H1 (cell line): Measurements from ENCODE around the gene IL5. TPM values are rescaled to one million over a fixed set of nuclear protein-coding genes. Genes with fewer than 3 reads are reported as not detected.

Experiments
- BACH1 ChIP-seq: IDR thresholded peaks from 2 replicates; pipeline ENCODE4 v1.6.1; 2012; ENCODE audit warnings: low read length, improper control_type of control experiment
- CTCF ChIP-seq, 3 experiments: IDR thresholded peaks; 1 replicate in 2 of 3; 2 replicates in 1 of 3; pipeline versions ENCODE4 v1.5.1 to v1.6.1; 2011; ENCODE audit warnings: low read length in 3 of 3, mild to moderate bottlenecking in 3 of 3, inconsistent platforms in 2 of 3, low read depth in 1 of 3, moderate library complexity in 1 of 3; ENCODE audit not compliant: insufficient read depth in 1 of 3; ENCODE audit errors: control extremely low read depth in 1 of 3
- E2F6 ChIP-seq: IDR thresholded peaks from 2 replicates; pipeline ENCODE4 v1.6.1; 2012; ENCODE audit warnings: inconsistent platforms
- TEAD4 ChIP-seq: IDR thresholded peaks from 2 replicates; pipeline ENCODE4 v1.6.1; 2012; ENCODE audit warnings: low read depth, low read length, inconsistent platforms, mixed read lengths
- polyA plus RNA-seq, 7 experiments: library from polyadenylated mRNA; depleted of rRNA in 3 of 7; stranded (reverse) in 5 of 7; unstranded in 2 of 7; fragments of >200 nt in 5 of 7; fragments of 200-250 nt in 2 of 7; gene quantifications; 1 replicate in 5 of 7; 2 replicates in 1 of 7; 4 replicates in 1 of 7; pipeline versions ENCODE4 v1.2.1 to v1.2.3, GENCODE V29; 2011 to 2013; ENCODE audit warnings: missing spikeins in 2 of 7, mixed read lengths in 2 of 7
- total RNA-seq: library from RNA; stranded (reverse); fragmentation: NEBNext Ultra II Directional; extraction: Animal tissue kit (Norgen Biotek cat#: 25700); gene quantifications from 2 replicates; pipeline ENCODE4 v1.2.1, GENCODE V29; 2021

The IL5 gene
- total and polyA plus RNA-seq, 2 of the 8 experiments (the other 6 are each of a cell fraction or from before 2014, with no cell fraction given): not detected

- TF ChIP-seq E2F6 (no peak), BACH1 (no peak), CTCF (IDR thresholded peaks at IDR 0.05; ENCODE audit: control extremely low read depth in 1 of 3, insufficient read depth in 1 of 3, low read depth in 1 of 3, low read length in 3 of 3) (no peak), TEAD4 (no peak)
Observed at GRCh38 chr5:132546108-132546507, 2.8 kb upstream of the IL5 start (continued).
